ENCODE data around the gene LRRC59. TPM values are rescaled to one million over a fixed set of nuclear protein-coding genes. Genes with fewer than 3 reads are reported as not detected.

Gene LRRC59
- total and polyA plus RNA-seq, 2 of the 8 experiments (the other 6 are each of a cell fraction or from before 2014, with no cell fraction given) = 48.3 to 117 TPM

GRCh38 chr17:50352072-50352692, 45.1 kb downstream of the LRRC59 start (continued):
- TF ChIP-seq, protein P1, sequence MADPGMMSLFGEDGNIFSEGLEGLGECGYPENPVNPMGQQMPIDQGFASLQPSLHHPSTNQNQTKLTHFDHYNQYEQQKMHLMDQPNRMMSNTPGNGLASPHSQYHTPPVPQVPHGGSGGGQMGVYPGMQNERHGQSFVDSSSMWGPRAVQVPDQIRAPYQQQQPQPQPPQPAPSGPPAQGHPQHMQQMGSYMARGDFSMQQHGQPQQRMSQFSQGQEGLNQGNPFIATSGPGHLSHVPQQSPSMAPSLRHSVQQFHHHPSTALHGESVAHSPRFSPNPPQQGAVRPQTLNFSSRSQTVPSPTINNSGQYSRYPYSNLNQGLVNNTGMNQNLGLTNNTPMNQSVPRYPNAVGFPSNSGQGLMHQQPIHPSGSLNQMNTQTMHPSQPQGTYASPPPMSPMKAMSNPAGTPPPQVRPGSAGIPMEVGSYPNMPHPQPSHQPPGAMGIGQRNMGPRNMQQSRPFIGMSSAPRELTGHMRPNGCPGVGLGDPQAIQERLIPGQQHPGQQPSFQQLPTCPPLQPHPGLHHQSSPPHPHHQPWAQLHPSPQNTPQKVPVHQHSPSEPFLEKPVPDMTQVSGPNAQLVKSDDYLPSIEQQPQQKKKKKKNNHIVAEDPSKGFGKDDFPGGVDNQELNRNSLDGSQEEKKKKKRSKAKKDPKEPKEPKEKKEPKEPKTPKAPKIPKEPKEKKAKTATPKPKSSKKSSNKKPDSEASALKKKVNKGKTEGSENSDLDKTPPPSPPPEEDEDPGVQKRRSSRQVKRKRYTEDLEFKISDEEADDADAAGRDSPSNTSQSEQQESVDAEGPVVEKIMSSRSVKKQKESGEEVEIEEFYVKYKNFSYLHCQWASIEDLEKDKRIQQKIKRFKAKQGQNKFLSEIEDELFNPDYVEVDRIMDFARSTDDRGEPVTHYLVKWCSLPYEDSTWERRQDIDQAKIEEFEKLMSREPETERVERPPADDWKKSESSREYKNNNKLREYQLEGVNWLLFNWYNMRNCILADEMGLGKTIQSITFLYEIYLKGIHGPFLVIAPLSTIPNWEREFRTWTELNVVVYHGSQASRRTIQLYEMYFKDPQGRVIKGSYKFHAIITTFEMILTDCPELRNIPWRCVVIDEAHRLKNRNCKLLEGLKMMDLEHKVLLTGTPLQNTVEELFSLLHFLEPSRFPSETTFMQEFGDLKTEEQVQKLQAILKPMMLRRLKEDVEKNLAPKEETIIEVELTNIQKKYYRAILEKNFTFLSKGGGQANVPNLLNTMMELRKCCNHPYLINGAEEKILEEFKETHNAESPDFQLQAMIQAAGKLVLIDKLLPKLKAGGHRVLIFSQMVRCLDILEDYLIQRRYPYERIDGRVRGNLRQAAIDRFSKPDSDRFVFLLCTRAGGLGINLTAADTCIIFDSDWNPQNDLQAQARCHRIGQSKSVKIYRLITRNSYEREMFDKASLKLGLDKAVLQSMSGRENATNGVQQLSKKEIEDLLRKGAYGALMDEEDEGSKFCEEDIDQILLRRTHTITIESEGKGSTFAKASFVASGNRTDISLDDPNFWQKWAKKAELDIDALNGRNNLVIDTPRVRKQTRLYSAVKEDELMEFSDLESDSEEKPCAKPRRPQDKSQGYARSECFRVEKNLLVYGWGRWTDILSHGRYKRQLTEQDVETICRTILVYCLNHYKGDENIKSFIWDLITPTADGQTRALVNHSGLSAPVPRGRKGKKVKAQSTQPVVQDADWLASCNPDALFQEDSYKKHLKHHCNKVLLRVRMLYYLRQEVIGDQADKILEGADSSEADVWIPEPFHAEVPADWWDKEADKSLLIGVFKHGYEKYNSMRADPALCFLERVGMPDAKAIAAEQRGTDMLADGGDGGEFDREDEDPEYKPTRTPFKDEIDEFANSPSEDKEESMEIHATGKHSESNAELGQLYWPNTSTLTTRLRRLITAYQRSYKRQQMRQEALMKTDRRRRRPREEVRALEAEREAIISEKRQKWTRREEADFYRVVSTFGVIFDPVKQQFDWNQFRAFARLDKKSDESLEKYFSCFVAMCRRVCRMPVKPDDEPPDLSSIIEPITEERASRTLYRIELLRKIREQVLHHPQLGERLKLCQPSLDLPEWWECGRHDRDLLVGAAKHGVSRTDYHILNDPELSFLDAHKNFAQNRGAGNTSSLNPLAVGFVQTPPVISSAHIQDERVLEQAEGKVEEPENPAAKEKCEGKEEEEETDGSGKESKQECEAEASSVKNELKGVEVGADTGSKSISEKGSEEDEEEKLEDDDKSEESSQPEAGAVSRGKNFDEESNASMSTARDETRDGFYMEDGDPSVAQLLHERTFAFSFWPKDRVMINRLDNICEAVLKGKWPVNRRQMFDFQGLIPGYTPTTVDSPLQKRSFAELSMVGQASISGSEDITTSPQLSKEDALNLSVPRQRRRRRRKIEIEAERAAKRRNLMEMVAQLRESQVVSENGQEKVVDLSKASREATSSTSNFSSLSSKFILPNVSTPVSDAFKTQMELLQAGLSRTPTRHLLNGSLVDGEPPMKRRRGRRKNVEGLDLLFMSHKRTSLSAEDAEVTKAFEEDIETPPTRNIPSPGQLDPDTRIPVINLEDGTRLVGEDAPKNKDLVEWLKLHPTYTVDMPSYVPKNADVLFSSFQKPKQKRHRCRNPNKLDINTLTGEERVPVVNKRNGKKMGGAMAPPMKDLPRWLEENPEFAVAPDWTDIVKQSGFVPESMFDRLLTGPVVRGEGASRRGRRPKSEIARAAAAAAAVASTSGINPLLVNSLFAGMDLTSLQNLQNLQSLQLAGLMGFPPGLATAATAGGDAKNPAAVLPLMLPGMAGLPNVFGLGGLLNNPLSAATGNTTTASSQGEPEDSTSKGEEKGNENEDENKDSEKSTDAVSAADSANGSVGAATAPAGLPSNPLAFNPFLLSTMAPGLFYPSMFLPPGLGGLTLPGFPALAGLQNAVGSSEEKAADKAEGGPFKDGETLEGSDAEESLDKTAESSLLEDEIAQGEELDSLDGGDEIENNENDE (IDR thresholded peaks at IDR 0.05; ENCODE audit: insufficient replicate concordance, low read length) = no peak
- TF ChIP-seq KDM5A (IDR thresholded peaks at IDR 0.05; ENCODE audit: low read length) (no peak), ASH2L (IDR thresholded peaks at IDR 0.05; ENCODE audit: low read length) (no peak), RBBP5 (IDR thresholded peaks at IDR 0.05; ENCODE audit: borderline replicate concordance, low read depth, low read length) (no peak), JUND (IDR thresholded peaks at IDR 0.05; ENCODE audit: low read length) (no peak), SIRT6 (IDR thresholded peaks at IDR 0.05; ENCODE audit: low read length) (no peak), SP2 (IDR thresholded peaks at IDR 0.05; ENCODE audit: low read length) (no peak)
- TF ChIP-seq, protein P2, sequence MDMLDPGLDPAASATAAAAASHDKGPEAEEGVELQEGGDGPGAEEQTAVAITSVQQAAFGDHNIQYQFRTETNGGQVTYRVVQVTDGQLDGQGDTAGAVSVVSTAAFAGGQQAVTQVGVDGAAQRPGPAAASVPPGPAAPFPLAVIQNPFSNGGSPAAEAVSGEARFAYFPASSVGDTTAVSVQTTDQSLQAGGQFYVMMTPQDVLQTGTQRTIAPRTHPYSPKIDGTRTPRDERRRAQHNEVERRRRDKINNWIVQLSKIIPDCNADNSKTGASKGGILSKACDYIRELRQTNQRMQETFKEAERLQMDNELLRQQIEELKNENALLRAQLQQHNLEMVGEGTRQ (IDR thresholded peaks at IDR 0.05; ENCODE audit: low read length) = no peak
